LNCAP (cell line): ENCODE data around the gene MFNG.

Source experiments
- TF ChIP-seq, protein P1 (sequence below): fragments of 450-650 bp; IDR thresholded peaks from 2 replicates; pipeline ENCODE4 v1.5.1; 2017; ENCODE audit warnings: mild to moderate bottlenecking

The MFNG gene

DNA sequence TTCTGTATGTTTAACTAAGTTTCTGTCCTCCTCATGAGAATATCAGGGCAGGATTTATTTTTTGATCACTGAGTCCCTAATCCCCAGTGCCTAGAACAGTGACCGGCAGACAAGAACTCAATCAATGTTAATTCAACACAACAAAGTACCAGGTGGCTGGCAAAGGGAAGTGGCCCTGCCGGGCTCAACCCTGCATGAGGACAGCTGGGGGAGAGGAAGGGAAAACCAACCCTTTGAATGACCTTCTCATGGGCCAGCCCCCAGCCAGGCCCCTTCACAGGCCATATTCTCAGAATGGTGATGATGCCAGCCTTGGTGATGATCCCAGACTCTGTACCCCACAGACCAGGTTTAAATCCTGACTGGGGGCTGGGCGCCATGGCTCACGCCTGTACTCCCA is 1.4 kb upstream of the MFNG start:
- TF ChIP-seq, protein P1, sequence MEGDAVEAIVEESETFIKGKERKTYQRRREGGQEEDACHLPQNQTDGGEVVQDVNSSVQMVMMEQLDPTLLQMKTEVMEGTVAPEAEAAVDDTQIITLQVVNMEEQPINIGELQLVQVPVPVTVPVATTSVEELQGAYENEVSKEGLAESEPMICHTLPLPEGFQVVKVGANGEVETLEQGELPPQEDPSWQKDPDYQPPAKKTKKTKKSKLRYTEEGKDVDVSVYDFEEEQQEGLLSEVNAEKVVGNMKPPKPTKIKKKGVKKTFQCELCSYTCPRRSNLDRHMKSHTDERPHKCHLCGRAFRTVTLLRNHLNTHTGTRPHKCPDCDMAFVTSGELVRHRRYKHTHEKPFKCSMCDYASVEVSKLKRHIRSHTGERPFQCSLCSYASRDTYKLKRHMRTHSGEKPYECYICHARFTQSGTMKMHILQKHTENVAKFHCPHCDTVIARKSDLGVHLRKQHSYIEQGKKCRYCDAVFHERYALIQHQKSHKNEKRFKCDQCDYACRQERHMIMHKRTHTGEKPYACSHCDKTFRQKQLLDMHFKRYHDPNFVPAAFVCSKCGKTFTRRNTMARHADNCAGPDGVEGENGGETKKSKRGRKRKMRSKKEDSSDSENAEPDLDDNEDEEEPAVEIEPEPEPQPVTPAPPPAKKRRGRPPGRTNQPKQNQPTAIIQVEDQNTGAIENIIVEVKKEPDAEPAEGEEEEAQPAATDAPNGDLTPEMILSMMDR: no peak

DNA sequence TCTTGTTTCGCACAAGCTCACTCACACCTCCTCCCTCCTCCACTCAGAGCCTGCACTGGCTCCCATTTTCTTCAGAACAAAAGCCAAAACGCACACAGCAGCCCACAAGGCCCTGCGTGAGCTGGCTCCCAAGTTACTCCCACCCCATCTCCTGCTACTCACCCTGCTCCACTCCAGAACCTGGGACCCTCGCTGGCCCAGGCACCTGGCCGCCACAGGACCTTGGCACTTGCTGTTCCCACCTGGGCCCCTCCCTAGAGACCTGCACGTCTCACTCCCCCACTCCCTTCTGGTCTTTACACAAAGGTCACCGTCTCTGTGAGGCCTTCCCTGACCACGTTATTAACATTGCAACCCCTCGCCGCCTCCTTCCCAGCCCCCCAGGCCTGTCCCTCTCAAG is 945 bp upstream of the MFNG start:
- TF ChIP-seq, protein P1: no peak

GRCh38 chr22:37485395-37486223 is 575 bp downstream of the MFNG start:
- TF ChIP-seq, protein P1: no peak

GRCh38 chr22:37484480-37485394 is 1.4 kb downstream of the MFNG start:
- TF ChIP-seq, protein P1: no peak

DNA sequence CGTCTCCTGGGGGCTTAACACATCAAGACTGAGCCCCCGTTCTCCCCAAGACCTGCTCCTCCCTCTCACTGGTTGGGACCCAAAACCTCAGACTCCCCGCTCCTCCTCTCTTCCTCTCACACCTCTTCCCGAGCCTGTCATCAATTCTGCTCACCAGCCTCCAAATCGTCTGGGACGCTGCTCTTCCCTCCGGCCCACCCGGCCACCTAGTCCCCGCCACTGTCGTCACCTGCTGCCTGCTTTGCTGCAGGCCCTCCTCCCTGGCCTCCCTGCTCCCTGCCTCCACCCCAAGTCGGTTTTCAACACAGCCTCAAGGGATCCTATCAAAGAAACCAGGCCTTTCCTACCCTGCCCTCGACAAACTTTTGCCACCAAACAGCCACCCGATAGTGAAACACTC is 3.1 kb downstream of the MFNG start:
- TF ChIP-seq, protein P1: no peak

- TF ChIP-seq, protein P1: no peak
These were observed 3.9 kb downstream of the MFNG start for GRCh38 chr22:37482244-37482643.

DNA sequence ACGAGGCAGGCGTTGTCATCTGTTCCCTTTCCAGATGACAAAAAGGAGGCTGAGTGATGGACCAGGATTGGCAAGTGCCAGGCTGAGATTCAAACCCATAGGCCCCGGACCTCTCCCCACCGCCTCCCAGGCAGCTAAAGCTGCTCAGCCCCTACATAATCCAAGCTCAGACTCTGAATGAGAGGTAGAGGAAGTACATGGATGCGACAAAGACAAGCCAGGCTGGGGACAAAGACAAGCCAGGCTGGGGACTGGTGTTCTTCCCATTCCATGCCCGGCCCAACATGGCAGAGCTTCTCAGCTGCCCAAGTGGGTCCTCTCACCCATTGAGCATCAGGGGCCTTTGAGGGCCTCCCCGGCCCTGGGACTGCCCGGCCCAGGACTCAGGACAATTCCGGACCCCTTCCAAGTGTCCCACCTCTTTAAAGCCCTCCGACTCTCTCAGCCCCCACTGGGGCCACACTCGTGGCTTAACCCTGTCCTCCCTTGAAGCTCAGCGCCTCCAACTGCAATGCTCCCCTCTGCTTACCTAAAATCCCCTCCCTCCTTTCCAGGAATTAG is 4.8 kb downstream of the MFNG start:
- TF ChIP-seq, protein P1: no peak
